ENCODE results near the gene TGFBR3. TPM values are rescaled to one million over a fixed set of nuclear protein-coding genes. Genes with fewer than 3 reads are reported as not detected.
A peak's percentile ranks its signal among the peaks of the same experiment; 100 is the strongest.

Gene TGFBR3
- total and polyA plus RNA-seq, 10 donors: 5.2 to 254 (median 166) TPM

DNA sequence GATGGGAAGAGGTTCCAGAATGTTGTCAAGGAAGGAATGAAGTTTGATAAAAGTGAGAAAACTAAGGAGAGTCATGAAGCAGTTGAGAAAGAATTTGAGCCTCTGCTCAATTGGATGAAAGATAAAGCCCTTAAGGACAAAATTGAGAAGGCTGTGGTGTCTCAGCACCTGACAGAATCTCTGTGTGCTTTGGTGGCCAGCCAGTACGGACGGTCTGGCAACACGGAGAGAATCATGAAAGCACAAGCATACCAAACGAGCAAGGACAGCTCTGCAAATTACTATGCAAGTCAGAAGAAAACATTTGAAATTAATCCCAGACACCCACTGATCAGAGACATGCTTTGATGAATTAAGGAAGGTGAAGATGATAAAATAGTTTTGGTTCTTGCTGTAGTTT is 242.5 kb downstream of the TGFBR3 start:
- H3K27ac ChIP-seq: no peak overlapping the region
- WGBS, 5 donors: 87 to 95% (median 90%) methylated on average over 4 of the region's 4 CpGs
- intact Hi-C loops (cut with DNase I; ENCODE audit: low total_unique reads): no loop called here

DNA sequence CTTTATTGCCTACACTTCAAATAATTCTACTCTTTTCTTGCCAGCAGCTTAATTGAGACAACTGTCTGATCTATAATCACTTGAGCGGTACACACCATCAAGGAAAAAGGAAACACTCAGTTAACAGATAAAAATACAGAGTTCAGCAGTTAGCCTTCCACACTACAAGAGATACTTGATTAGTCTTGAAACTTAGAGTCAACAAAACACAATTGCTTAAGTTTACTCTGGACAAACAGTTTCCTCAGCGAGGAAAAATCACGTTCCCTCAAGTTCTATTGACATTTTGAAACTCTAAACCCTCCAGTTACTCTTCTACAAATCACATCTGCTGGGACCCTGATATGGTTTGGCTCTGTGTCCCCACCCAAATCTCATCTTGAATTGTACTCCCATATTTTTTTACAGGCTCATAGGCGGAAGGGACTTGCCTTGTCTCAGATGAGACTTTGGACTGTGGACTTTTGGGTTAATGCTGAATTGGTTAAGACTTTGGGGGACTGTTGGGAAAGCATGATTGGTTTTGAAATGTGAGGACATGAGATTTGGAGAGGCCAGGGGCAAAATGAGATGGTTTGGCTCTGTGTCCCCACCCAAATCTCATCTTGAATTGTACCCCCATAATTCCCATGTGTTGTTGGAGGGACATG is 244.9 kb downstream of the TGFBR3 start:
- H3K36me3 ChIP-seq: no peaks in the 10 kb centered on the region
- no peak for DNase-seq
- intact Hi-C loops (cut with DNase I; ENCODE audit: low total_unique reads): no loop called here
- peaks cover 0 to 17% (median 3%) of the 10 kb centered on the region in 8 donors for H3K9me3 ChIP-seq
- H3K27me3 ChIP-seq (replicated peaks in 1 of 7): no peaks in the 10 kb centered on the region
- no peak overlapping the region for H3K27ac ChIP-seq
- H3K4me3 ChIP-seq: no peak overlapping the region
- no peak for TF ChIP-seq POLR2AphosphoS5 (IDR thresholded peaks at IDR 0.05)
- TF ChIP-seq, protein P1, sequence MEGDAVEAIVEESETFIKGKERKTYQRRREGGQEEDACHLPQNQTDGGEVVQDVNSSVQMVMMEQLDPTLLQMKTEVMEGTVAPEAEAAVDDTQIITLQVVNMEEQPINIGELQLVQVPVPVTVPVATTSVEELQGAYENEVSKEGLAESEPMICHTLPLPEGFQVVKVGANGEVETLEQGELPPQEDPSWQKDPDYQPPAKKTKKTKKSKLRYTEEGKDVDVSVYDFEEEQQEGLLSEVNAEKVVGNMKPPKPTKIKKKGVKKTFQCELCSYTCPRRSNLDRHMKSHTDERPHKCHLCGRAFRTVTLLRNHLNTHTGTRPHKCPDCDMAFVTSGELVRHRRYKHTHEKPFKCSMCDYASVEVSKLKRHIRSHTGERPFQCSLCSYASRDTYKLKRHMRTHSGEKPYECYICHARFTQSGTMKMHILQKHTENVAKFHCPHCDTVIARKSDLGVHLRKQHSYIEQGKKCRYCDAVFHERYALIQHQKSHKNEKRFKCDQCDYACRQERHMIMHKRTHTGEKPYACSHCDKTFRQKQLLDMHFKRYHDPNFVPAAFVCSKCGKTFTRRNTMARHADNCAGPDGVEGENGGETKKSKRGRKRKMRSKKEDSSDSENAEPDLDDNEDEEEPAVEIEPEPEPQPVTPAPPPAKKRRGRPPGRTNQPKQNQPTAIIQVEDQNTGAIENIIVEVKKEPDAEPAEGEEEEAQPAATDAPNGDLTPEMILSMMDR (IDR thresholded peaks at IDR 0.05 in 8 of 11, conservative IDR thresholded peaks at IDR 0.05 in 3 of 11): no peak
- TF ChIP-seq POLR2A (IDR thresholded peaks at IDR 0.05): no peak
- 83 to 92% (median 88%) methylated on average over 4 of the region's 4 CpGs for WGBS, 5 donors
- H3K4me1 ChIP-seq: peaks cover 0 to 6% (median 0%) of the 10 kb centered on the region in 6 donors

More for the DNA sequence above, 242.5 kb downstream of the TGFBR3 start:
- Histone ChIP-seq H3K36me3 (no peaks in the 10 kb centered on the region), H3K27me3 (replicated peaks in 1 of 7) (no peaks in the 10 kb centered on the region), H3K9me3 (peaks cover 0 to 17% (median 3%) of the 10 kb centered on the region in 8 donors), H3K4me1 (no peaks in the 10 kb centered on the region), H3K4me3 (no peak overlapping the region)
- no peak for DNase-seq
- TF ChIP-seq POLR2A (IDR thresholded peaks at IDR 0.05) (no peak), POLR2AphosphoS5 (IDR thresholded peaks at IDR 0.05) (no peak)
- TF ChIP-seq, protein P1 (IDR thresholded peaks at IDR 0.05 in 8 of 11, conservative IDR thresholded peaks at IDR 0.05 in 3 of 11): no peak

DNA sequence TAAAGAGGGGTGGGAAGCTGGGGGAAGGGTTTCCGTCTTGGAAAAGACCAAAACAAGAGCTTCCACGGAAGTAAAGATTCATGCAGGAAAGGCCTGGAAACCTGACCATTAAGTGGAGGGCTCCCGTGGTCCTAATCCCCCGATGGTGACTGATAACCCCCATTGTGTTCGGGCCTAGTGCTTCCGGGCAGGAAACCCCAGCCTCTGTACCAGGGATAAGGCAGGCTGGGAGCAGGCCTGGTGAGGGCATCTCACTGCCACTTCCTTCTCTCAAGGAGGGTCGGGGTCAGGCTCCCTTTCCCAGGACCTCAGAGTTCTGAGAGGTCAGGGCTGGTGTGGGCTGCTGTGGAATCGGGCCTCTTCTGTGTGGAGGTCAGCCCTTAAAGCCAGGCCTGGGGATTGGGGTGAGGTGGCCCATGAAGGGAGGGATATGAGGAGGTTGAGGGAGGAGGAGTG is 248.4 kb downstream of the TGFBR3 start:
- intact Hi-C loops (cut with DNase I; ENCODE audit: low total_unique reads): no loop called here
- peak; percentile 82 for DNase-seq
- Histone ChIP-seq H3K9me3 (peaks cover 0 to 17% (median 3%) of the 10 kb centered on the region in 8 donors), H3K36me3 (no peaks in the 10 kb centered on the region), H3K27me3 (replicated peaks in 1 of 7) (no peaks in the 10 kb centered on the region), H3K4me3 (no peak overlapping the region), H3K27ac (peak overlapping the region in 7 of 8 donors; percentile 1 to 58 (median 26)), H3K4me1 (peaks cover 0 to 6% (median 0%) of the 10 kb centered on the region in 6 donors)
- WGBS, 5 donors: 59 to 74% (median 71%) methylated on average over 8 of the region's 8 CpGs
- TF ChIP-seq POLR2A (IDR thresholded peaks at IDR 0.05): no peak
- TF ChIP-seq, protein P1 (IDR thresholded peaks at IDR 0.05 in 8 of 11, conservative IDR thresholded peaks at IDR 0.05 in 3 of 11): peak in 1 of 11 experiments; percentile 2
- peak in 2 of 3 donors; percentile 81 to 82 for TF ChIP-seq POLR2AphosphoS5 (IDR thresholded peaks at IDR 0.05)

DNA sequence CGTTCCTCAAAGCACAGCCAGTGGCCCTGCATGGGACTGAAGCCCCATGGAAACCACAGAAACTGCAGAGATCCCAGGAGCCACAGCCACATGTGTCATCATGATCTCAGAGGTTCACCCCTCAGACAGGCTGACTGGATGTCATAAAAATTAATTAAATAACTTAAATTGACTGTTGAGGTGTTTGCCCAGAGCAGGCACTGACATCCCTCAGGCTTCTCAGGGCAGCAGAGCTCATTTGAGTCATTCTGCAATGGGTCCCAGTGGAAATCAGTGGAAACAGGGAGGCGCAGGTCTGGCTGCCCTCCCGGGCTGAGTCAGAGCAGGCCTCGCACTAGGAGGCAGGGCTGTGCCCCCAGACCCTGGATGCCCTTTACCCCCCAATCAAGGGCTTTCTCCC is 250.2 kb downstream of the TGFBR3 start:
- no peaks in the 10 kb centered on the region for H3K27me3 ChIP-seq (replicated peaks in 1 of 7)
- peaks cover 0 to 11% (median 3%) of the 10 kb centered on the region in 8 donors for H3K9me3 ChIP-seq
- intact Hi-C loops (cut with DNase I; ENCODE audit: low total_unique reads): no loop called here
- 78 to 98% (median 94%) methylated on average over 3 to 4 of the region's 4 CpGs for WGBS, 5 donors
- H3K4me3 ChIP-seq: no peak overlapping the region
- no peaks in the 10 kb centered on the region for H3K36me3 ChIP-seq
- no peak for TF ChIP-seq POLR2A (IDR thresholded peaks at IDR 0.05)
- TF ChIP-seq, protein P1 (IDR thresholded peaks at IDR 0.05 in 8 of 11, conservative IDR thresholded peaks at IDR 0.05 in 3 of 11): no peak
- TF ChIP-seq POLR2AphosphoS5 (IDR thresholded peaks at IDR 0.05): no peak
- H3K4me1 ChIP-seq: peaks cover 0 to 6% (median 0%) of the 10 kb centered on the region in 6 donors
- DNase-seq: no peak
- H3K27ac ChIP-seq: no peak overlapping the region
